Iris pigment epithelial cell (primary cell): Measurements from ENCODE around the gene TCEAL7.
"Not testable (repeated sequence)": the region's sequence is repeated elsewhere in the genome, so short reads cannot be mapped to it uniquely, and the experiment has no call there.

Experiments
- DNase-seq: peaks from one replicate; pipeline ENCODE4 v3.0.0-alpha.2; 2011; ENCODE audit warnings: low read depth

TCEAL7 gene, protein sequence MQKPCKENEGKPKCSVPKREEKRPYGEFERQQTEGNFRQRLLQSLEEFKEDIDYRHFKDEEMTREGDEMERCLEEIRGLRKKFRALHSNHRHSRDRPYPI

DNA sequence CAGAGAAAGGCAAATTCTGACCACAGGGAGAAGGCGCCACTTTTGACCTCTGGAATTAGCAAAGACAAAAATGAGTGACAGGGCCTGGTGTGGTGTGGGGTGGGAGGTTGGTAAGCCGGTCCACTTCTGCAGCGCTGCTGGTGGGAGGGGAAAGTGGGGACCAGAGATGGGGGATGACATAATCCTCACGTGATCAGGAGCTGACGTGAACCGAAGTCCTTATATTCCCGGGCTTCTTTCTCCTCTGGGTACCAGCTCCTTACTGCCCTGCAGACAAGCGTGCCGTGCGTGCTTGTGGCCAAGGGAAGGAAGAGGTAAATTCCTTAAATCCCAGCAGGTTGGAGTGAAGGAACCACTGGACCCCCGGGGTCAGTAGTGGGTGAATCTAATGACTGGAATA lies at the start of gene TCEAL7:
Gene TCEAL7, plus strand, starts transcription at position 249 of the 400 bp plus-strand sequence. CDS start 1,165 bp downstream, outside the sequence.
- peak; percentile 30 for DNase-seq

DNA sequence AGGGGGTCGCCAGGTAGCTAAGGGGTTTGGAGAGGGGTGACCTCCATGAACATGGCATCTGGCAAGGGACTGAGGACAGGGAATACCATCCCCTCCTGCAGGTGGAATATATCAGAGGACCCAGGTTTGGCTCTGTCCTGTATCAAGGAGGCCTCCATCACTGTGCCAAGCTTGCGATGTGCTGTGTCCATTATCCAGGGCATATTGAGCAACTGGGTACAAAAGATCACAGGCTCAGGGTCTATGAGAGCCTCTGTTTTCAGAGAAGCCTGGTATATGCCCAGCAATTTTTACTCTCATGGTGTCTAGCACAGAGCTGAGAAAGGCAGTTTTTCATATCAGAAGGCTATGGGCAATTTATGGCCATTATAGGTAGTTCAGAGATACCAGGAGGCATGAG lies 36.9 kb upstream of the TCEAL7 start:
- no peak for DNase-seq

DNA sequence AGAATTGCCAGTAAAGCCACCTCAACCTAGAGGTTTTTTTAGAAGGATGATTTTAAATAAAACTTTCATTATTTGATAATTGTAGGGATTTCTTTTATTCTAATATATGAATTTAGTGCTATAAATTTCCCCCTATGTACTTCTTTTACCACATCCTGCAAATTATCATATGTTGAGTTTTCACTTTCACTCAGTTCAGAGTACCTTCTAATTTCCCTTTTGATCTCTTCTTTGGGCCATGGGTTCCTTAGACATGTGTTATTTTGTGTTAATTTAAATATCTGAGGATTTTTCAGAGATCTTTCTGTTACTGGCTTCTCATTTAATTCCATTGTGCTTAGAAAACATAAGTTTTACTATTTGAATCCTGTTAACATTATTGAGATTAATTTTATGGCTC lies 25.3 kb upstream of the TCEAL7 start:
- no peak for DNase-seq

DNA sequence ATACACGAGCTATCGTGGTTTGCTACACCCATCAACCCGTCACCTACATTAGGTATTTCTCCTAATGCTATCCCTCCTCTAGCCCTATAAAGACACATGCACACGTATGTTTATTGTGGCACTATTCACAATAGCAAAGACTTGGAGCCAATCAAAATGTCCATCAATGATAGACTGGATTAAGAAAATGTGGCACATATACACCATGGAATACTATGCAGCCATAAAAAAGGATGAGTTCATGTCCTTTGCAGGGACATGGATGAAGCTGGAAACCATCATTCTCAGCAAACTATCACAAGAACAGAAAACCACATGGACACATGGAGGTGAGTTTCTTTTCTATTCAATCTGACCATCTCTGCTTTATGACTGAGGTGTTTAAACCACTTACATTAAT lies 24.4 kb upstream of the TCEAL7 start:
- DNase-seq, result not testable (repeated sequence)

DNA sequence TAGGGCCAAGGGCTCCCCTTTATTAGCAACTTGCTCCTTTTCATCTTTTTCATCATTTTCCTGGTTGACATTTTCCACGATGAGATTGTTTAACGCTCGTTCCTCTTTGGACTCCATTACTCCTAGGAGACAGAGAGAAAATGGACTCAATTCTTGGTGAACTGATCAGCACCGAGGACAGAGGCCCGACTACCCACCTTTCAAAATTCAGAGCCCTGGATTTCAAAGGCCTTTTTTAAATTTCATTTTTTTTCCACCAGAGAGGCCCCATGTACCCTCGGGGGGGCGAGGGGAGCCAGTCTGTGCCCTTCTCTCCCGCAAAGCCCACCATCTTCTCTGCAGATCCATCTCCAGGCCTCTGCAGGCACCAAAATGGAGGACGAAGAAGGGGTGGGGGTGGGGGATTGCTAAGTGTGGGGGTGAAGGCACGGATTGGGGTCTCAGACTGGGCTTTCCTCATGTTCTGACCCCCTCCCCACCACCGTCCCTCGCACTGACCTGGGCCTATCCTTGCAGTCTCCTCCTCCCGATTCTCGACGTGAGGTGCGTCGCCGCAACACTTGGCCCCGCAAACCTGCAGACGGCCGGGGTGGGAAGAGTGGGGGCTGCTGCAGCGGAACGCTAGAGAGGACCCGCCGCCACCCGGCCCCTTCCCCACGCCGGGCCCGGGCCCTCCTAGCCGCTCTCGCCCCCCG lies 20.0 kb upstream of the TCEAL7 start:
- DNase-seq, result no peak

DNA sequence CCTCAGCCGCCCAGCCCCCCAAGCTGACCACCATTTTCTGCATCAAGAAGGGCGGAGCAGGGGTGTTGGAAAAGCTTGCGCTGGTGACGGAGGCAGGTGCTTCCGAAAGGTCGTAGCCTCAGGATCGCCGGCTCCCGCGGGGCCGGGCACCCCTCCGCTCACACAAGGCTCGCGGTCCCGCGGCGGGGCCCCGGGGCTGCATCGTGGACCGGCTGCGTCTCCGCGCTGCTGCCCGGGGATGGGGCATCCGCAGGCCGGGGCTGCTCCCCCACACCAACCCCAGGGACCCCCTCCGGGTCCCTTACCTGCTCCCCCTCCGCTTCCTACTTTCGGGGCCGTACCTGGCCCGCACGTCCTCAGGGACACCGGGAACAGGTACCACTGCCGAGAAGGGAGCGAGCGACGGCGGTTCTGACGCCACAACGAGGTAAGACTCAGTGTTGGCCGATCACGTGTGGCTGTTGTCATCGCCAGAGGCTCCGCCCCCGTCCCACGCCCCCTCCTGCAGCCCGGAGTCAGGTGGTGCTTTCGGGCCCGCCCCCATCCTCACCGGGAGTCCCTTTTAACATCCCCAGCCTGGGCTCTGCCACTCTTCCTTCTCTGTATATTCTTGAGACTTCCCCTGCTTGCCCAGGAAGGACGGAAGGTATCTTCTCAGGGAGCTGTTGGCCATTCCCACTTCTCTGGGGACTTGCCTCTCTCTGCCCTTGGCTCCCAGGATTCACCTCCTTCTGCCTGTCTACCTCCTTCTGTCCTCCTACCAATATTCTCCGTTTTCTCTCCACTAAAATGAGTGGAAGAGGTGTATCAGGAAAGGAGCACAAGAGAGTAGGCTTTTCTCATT lies 19.3 kb upstream of the TCEAL7 start, which contains the start of gene BEX2:
Gene BEX2, minus strand, starts transcription at position 436 of the 844 bp plus-strand sequence. CDS start 1,014 bp downstream, outside the sequence.
- peak; percentile 18 for DNase-seq

DNA sequence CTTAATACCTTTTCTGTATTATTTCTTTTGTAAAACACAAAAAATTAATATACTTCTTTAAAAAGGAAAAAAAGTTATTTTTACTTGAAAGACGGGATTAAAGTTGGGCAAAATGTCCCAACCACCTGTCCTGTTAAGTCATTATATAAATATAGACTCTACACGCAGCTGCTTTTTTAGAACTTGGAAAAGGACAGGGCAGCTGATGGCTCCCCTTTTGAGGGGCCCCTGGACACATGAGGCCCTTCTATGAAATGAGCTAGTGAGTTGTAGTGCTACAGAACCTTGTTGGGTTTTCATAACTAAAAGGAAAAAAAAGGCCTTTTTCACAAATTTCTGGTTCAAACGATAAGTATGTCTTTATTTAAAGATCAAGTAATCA lies 18.6 kb upstream of the TCEAL7 start:
- no peak for DNase-seq

DNA sequence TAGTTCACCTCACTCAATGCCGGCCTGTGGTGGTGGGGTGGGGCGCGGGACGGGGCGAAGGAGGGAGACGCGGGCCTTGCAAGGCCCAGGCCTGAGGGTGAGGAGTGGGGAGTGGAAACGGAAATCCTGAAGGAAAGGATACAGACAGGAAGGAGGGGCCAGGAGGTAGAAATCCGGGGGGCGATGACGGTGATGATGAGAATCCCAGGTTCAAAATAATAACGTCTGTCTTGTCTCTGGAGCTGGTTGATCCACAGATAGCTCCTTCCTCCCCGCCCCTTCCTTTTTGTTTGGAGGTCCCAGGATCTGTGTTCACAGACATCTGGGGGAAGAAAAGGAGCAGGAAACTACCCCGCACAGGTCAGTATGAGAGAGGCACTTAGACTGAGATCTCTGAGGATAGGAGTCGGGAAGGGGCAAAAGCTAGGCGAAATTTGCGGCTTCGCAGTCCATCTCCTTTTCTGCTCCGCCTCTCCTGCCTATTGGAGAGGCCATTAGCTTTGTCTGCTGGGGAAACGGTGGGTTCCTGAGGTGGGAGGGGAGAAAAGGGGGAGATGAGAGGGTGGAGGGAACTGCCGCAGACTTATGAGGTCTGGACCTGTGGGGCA lies 746 bp downstream of the TCEAL7 start:
- peak; percentile 12 for DNase-seq

DNA sequence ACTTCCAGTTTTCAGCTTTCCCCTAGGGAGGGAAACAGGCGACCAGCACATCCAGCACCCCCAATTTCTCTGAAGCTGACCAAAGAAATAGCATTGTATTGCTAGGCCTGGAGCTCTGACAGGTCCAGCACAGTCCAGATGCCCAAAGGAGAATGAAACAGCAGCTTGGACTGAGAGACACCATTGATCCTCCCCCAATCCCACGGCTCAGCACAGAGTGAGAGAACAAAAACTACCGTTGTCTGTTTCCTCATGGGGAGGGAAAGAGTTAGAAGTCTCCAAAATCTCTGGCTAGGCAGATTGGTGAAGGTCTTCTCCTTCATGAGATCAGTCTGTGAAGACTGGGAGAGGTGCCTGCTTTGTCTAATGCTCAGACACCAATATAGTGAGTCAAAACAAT lies 8.6 kb downstream of the TCEAL7 start:
- DNase-seq, result no peak

DNA sequence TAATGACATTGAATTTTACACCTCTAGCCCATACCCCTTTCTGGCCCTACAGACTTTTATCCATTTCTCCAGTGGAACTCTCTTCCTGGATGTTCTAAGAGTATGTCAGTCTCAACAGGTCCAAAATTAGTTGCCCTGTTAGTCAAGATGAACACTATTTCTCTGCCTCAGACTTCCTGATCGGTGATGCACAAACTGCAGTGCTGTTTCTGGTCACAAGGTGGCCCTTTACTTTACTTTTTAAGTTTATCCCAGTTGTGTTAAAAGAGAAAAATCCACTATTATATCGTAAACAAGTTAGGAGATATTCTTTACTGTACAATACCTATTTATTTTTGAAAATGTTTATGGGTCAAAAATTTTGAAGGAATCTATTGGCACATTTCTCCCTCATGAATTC lies 13.1 kb downstream of the TCEAL7 start:
- peak; percentile 49 for DNase-seq

DNA sequence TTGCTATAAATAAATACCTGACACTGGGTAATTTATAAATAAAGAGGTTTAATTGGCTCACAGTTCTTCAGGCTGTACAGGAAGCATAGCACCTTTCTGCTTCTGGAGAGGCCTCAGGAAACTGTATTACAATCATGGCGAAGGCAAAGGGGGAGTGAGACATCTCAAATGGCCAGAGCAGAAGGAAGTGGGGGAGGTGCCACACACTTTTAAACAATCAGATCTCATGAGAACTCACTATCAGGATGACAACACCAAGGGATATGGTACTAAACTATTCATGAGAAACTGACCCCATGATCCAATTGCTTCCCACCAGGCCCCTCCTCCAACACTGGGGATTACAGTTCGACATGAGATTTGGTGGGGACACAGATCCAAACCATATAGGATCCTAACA lies 14.6 kb downstream of the TCEAL7 start:
- DNase-seq, result no peak

DNA sequence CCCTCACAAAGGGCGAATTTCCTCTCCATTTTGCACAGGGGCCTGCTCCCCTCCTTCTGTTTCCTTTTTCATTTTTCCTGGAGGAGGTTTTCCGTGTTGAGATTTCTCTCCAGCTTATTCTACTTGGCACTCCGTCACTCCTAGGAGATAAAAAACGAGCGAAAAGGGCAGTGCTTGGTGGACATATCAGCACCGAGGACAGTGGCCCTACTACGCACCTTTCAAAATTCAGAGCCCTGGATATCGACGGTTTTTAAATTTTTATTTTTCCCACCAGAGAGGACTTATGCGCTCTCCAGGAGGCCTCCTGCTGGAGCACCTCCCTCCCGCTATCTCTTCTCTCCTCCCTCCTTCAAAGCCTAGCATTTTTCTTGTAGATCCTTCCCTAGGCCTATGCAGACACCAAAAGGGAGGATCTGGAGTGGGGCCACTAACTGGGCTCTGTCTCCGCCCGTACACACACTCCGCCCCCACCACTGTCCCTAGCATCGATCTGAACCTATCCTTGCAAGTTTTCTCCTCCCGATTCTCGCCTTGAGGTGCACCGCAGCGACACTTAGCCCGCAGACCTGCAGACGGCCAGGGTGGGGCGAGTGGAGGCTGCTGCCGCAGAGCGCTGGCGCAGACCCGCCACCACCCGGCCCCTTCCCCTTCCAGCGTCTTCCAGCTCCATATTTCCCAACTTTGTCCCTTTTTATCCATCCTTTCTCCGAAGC lies 17.8 kb downstream of the TCEAL7 start:
- no peak for DNase-seq

DNA sequence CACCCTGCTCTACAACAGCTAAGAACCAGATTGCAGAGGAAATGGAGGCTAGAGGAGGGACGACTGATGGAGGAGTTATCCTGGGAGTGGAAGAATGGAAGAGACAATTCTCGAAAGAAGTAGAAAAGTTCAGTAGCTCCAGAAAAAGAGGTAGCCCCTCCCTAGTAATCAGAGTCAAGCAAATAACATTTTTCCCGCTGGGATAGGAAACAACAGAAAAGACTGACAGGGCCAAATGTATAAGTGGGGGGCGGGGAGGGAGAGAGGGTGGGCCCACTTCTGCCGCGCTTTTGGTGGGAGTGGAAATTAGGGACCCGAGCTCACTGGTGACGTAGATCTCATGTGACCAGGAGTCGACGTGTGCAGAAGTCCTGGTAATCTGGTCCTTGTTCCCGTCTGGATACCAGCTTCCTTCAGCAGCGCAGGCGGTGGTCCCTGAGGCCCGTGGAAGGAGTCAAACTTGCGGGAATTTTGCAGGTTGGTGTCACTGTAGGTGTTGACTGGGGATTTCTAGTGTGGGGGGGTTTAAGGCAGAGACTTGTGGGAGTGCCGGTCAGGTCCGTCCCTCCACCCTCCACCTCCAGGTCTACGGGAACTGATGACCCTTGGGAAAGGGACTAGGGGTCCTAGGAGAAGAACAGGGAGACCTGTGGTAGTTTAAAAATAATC lies 26.2 kb downstream of the TCEAL7 start, which contains the start of gene TCEAL9:
Gene TCEAL9, plus strand, starts transcription at position 377 of the 669 bp plus-strand sequence. CDS start 1,179 bp downstream, outside the sequence.
- peak; percentile 73 for DNase-seq

DNA sequence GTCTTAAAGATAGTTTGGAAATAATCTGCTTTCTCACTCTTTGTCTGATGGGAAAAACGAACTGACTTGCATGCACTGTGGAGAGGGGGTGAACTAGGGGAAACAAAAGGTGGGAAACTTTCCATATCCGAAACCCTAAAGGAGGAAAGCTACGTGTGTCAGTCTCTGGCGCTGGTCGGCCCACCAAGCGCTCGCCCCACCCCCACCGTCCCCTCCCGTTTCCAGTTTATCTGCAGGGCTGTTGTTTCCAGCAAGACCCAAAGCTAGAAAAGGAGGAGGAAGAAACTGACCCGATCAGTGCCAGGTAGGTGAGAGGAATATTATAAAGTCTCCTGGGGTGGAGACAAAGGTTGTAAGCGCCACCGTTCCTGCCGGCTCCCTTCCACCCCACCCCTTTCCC lies 26.8 kb downstream of the TCEAL7 start:
- no peak for DNase-seq

DNA sequence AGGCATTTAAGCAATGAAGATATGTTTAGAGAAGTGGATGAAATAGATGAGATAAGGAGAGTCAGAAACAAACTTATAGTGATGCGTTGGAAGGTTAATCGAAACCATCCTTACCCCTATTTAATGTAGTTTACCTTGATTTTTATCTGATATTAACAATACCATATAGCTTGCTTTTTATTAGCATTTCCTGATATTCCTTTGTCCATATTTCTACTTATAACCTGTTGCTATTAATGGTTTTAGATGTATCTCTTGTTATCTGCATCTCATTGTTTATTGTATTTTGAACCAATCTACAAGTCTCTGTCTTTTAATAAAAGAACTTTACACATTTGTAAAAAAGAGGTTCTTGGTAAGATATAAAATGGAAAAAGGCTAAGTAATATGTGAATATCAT lies 27.8 kb downstream of the TCEAL7 start:
- no peak for DNase-seq

DNA sequence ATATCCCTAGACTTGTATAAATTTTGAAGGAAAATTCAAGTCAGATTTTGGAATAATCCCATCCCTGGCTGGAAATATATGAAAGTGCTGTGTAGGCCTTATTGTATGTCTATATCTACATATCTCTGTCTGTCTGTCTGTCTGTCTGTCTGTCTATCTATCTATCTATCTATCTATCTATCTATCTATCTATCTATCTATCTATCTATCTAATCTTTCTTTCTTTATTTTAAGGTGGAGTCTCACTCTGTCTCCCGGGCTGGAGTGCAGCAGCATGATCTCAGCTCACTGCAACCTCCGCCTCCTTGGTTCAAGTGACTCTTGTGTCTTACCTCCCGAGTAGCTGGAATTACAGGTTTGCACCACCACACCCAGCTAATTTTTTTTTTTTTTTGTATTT lies 29.6 kb downstream of the TCEAL7 start:
- DNase-seq, result not testable (repeated sequence)

DNA sequence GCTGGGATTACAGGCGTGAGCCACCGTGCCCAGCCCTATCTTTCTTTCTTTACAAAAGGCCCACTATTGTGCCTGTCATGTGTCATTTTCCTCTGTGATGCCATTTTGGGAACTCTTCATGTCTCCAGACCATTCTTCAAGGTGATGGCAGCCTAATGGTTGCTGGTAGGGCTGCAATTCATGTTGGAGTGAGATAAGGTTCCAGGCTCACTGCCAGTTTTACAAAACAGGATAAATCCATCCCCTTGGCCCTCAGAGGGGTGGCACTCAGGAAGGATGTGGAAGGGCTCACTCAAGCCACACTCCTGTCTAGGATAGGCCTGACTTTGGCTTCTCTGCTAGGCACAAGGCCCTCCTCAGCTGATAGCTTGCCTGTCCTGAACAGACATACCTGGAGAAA lies 30.1 kb downstream of the TCEAL7 start:
- no peak for DNase-seq

DNA sequence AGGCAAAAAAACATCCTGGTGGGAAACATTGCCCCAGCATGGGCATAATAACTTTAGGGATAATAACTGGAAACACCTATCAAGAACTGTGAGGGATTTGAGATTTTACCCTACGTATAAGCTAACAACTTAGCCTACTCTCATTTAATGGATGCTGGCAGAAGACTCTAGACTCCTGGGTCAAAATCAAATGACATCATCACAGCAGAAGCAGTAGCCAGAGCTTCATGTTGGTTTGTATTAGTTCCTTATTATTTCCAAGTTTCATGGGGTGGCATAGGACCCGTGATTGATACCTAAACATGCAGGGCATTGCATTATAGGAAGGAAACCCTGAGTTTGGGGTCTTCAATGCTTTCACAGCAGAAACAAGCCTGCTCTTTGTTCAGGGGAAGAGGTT lies 30.9 kb downstream of the TCEAL7 start:
- no peak for DNase-seq

DNA sequence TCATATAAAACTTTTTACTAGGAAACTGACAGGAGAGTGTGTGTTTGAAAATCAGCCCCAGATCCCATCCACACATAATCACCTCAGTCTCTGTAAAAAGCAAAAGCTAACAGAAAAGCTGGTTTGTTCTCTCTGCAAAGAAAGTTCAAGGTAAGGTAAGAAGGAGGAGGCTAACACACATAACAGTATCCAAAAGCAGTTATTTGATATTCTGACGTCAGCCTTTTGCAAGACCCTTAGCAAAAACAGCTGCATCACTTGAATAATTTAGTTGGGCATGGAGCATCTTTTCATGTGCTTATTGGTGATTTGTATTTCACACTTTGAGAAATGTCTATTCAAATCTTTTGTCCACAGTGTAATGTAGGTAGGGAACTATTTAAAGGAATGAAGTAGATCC lies 31.8 kb downstream of the TCEAL7 start:
- peak; percentile 50 for DNase-seq

DNA sequence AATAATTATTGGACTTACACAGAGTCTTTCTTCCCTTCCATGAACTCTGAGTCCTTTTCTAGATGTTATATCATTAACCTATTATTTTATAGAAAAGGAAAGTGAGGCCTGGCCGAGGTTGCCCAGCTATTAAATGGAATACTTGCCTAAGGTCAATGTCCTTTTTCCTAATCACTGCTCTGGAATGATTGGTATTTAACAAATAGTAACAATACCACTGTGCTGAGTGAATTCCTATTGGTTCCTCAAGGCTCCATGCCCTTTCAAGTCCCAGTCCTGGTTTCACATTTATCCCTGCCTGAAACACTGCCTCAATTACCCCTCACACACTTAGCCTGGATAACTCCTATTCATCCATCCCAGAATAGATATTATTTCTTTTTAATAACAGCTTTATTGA lies 32.4 kb downstream of the TCEAL7 start:
- DNase-seq, result peak; percentile 65

DNA sequence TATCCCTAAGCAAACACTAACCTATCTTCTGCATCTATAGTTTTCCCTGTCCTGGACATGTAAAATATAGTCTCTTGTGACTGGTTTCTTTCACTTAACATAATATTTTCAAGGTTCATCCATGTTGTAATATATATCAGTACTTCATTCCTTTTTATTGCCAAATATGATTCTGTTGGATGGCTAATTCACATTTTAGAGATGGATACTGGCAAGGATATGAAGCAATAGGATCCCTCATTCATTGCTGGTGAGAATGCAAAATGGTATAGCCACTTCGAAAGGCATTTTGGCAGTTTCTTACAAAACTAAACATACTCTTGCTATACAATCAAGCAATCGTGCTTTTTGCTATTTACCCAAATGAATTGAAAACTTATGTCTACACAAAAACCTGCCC lies 33.0 kb downstream of the TCEAL7 start:
- DNase-seq, result no peak
